ENCODE data around the gene COL16A1. TPM values are rescaled to one million over a fixed set of nuclear protein-coding genes. Genes with fewer than 3 reads are reported as not detected.

COL16A1 gene
- total RNA-seq, 4 donors from 2014 or later, result 4.3 to 11.4 (median 5.3) TPM

GRCh38 chr1:31706384-31707058, 2.7 kb upstream of the COL16A1 start:
- TF ChIP-seq POLR2A (IDR thresholded peaks at IDR 0.05) (no peak), CTCF (IDR thresholded peaks at IDR 0.05 in 4 of 5, conservative IDR thresholded peaks at IDR 0.05 in 1 of 5) (no peak)
- no peak overlapping the region for H3K4me3 ChIP-seq
- H3K4me1 ChIP-seq, result peaks cover 0 to 15% of the 10 kb centered on the region in 2 donors
- no peaks in the 10 kb centered on the region for H3K36me3 ChIP-seq
- intact Hi-C loops (cut with DNase I; ENCODE audit: low total_unique reads), result no loop called here
- no peak overlapping the region for H3K27ac ChIP-seq
- no peaks in the 10 kb centered on the region for H3K9me3 ChIP-seq
- ATAC-seq (no peak), DNase-seq (no peak)
- in situ Hi-C loops (cut with MboI; ENCODE audit: low sequenced_read_pairs in 4 of 4), result no loop called here
- no peaks in the 10 kb centered on the region for H3K27me3 ChIP-seq

GRCh38 chr1:31705080-31705866, 1.5 kb upstream of the COL16A1 start:
- H3K36me3 ChIP-seq, result no peaks in the 10 kb centered on the region
- DNase-seq, result no peak
- H3K4me1 ChIP-seq, result peaks cover 12 to 28% of the 10 kb centered on the region in 2 donors
- peak overlapping the region in 3 of 4 donors; percentile 58 to 70 (median 63) for H3K27ac ChIP-seq
- peak overlapping the region in 1 of 4 donors; percentile 50 for H3K4me3 ChIP-seq
- TF ChIP-seq POLR2A (IDR thresholded peaks at IDR 0.05), result no peak
- peak in 2 of 5 experiments; percentile 13 to 16 for TF ChIP-seq CTCF (IDR thresholded peaks at IDR 0.05 in 4 of 5, conservative IDR thresholded peaks at IDR 0.05 in 1 of 5)
- no peaks in the 10 kb centered on the region for H3K9me3 ChIP-seq
- no peaks in the 10 kb centered on the region for H3K27me3 ChIP-seq
- ATAC-seq, result no peak
- intact Hi-C loops (cut with DNase I; ENCODE audit: low total_unique reads), result no loop called here
- in situ Hi-C loops (cut with MboI; ENCODE audit: low sequenced_read_pairs in 4 of 4), result no loop called here

- ATAC-seq, result peak in 1 of 2 donors; percentile 25
- TF ChIP-seq POLR2A (IDR thresholded peaks at IDR 0.05) (no peak), CTCF (IDR thresholded peaks at IDR 0.05 in 4 of 5, conservative IDR thresholded peaks at IDR 0.05 in 1 of 5) (no peak)
- DNase-seq, result peak in 1 of 2 donors; percentile 21
- H3K36me3 ChIP-seq, result no peaks in the 10 kb centered on the region
- H3K27me3 ChIP-seq, result no peaks in the 10 kb centered on the region
- no peaks in the 10 kb centered on the region for H3K9me3 ChIP-seq
- H3K4me3 ChIP-seq, result peak overlapping the region; percentile 42 to 50 (median 48)
- intact Hi-C loops (cut with DNase I; ENCODE audit: low total_unique reads), result no loop called here
- H3K27ac ChIP-seq, result peak overlapping the region; percentile 58 to 70 (median 66)
- in situ Hi-C loops (cut with MboI; ENCODE audit: low sequenced_read_pairs in 4 of 4), result no loop called here
- peaks cover 14 to 36% of the 10 kb centered on the region in 2 donors for H3K4me1 ChIP-seq
Observed at GRCh38 chr1:31704271-31705079, 658 bp upstream of the COL16A1 start.

- peak overlapping the region in 2 of 4 donors; percentile 69 to 70 for H3K27ac ChIP-seq
Observed at GRCh38 chr1:31702836-31703404, 897 bp downstream of the COL16A1 start.

More at GRCh38 chr1:31702836-31703404, 897 bp downstream of the COL16A1 start:
- ATAC-seq (no peak), DNase-seq (no peak)
- H3K4me1 ChIP-seq, result peaks cover 14 to 36% of the 10 kb centered on the region in 2 donors
- TF ChIP-seq POLR2A (IDR thresholded peaks at IDR 0.05) (no peak), CTCF (IDR thresholded peaks at IDR 0.05 in 4 of 5, conservative IDR thresholded peaks at IDR 0.05 in 1 of 5) (no peak)
- intact Hi-C loops (cut with DNase I; ENCODE audit: low total_unique reads) (loop anchor here (2.0 kb wide), 1 partner anchor 30 kb away; no protein-coding TSS in a partner anchor), in situ Hi-C loops (cut with MboI; ENCODE audit: low sequenced_read_pairs in 4 of 4) (no loop called here)
- H3K4me3 ChIP-seq, result peak overlapping the region in 1 of 4 donors; percentile 50
- H3K27me3 ChIP-seq, result no peaks in the 10 kb centered on the region
- H3K9me3 ChIP-seq, result no peaks in the 10 kb centered on the region
- no peaks in the 10 kb centered on the region for H3K36me3 ChIP-seq

All from gastrocnemius medialis (tissue), 4 donors.